Tibial artery (tissue), 4 donors: ENCODE measurements around the gene ST6GALNAC6.

Experiments
- DNase-seq, 2 donors: peaks; one replicate each; pipeline ENCODE4 v3.0.0-alpha.2; 2019
- H3K27ac ChIP-seq, 2 donors: fragments of 200-600 bp; sonication (generic) in 1 of 2; 1 replicate in 1 of 2; 2 replicates in 1 of 2; pipeline ENCODE4 v1.5.1; 2018 to 2019; ENCODE audit warnings: mild to moderate bottlenecking in 1 of 2
- H3K27me3 ChIP-seq, 2 donors: fragments of 200-600 bp; sonication (generic) in 1 of 2; one replicate each; pipeline versions ENCODE4 v1.5.1 to v1.6.0; 2016 to 2019
- H3K36me3 ChIP-seq, 3 donors: fragments of 200-600 bp; sonication (generic) in 2 of 3; one replicate each; pipeline ENCODE4 v1.5.1; 2016 to 2019; ENCODE audit warnings: mild to moderate bottlenecking in 2 of 3
- H3K4me1 ChIP-seq, 4 donors: fragments of 200-600 bp; sonication (generic) in 2 of 4; 1 replicate in 3 of 4; 2 replicates in 1 of 4; pipeline ENCODE4 v1.5.1; 2016 to 2019
- H3K4me3 ChIP-seq, 2 donors: fragments of 200-600 bp; sonication (generic) in 1 of 2; 1 replicate in 1 of 2; 2 replicates in 1 of 2; pipeline ENCODE4 v1.5.1; 2018 to 2019; ENCODE audit warnings: mild to moderate bottlenecking in 2 of 2
- H3K9me3 ChIP-seq, 3 donors: fragments of 200-600 bp; sonication (generic) in 1 of 3; one replicate each; pipeline ENCODE4 v1.5.1; 2016 to 2019
- intact Hi-C: fragments of 100-400 bp; cut with DNase I; formaldehyde crosslinking; loops from one replicate; pipeline ENCODE4 v1.15.0; 2023; ENCODE audit warnings: low total_unique reads
- TF ChIP-seq, protein P1 (sequence below), 2 experiments: fragments of 200-600 bp in 1 of 2; fragments of 450-650 bp in 1 of 2; IDR thresholded peaks; one replicate each; pipeline ENCODE4 v1.5.1; 2017 to 2019; ENCODE audit warnings: antibody characterized with exemption in 2 of 2, mild to moderate bottlenecking in 1 of 2, moderate library complexity in 1 of 2

The ST6GALNAC6 gene

DNA sequence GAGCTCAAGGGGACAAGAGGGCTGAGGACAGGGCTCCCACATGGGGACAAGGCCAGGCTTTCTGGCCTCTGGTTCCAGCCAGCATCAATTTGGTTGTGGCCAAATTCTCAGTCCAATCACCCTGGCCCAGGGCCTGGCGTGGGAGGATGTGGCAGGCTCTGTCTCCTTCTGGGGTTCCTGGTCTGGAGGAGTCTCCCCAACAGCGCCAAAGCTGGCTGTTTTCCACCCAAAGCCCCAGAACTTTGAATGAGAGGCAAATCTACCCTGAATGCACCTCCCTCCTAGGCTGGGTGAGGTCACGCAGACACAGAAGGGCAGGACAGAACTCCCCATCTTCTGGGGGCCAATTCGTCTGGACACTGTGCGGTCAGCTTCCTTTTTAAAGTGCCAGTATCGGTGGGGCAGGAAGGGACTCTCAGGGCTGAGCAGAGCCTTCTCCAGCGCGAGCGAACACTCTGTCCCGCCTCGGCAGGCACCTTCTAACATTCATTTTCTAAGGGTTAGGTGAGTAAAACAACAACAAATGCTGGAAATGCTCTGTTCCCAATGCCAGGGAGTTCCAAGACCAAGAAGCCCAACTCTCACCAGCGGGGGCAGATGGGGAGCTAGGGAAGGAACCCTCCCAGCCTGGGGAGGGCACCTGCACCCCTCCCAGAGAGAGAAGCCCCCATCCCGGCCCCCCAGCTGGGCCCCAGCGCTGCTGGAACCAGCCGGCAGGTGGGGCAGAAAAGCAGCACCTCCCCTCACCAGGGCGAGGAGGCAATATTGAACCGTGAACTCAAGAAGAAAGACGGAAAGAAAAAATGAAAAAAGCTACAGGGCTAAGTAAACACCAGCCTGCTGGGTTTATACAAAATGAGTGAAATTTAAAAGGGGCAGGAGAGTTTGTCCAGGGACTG is 41.9 kb upstream of the ST6GALNAC6 start:
- intact Hi-C loops = loop anchor here (5.0 kb wide), 2 partner anchors 36 to 176 kb away; no protein-coding TSS in a partner anchor
- TF ChIP-seq, protein P1, sequence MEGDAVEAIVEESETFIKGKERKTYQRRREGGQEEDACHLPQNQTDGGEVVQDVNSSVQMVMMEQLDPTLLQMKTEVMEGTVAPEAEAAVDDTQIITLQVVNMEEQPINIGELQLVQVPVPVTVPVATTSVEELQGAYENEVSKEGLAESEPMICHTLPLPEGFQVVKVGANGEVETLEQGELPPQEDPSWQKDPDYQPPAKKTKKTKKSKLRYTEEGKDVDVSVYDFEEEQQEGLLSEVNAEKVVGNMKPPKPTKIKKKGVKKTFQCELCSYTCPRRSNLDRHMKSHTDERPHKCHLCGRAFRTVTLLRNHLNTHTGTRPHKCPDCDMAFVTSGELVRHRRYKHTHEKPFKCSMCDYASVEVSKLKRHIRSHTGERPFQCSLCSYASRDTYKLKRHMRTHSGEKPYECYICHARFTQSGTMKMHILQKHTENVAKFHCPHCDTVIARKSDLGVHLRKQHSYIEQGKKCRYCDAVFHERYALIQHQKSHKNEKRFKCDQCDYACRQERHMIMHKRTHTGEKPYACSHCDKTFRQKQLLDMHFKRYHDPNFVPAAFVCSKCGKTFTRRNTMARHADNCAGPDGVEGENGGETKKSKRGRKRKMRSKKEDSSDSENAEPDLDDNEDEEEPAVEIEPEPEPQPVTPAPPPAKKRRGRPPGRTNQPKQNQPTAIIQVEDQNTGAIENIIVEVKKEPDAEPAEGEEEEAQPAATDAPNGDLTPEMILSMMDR (IDR thresholded peaks at IDR 0.05) = no peak
- H3K27ac ChIP-seq = no peak overlapping the region

DNA sequence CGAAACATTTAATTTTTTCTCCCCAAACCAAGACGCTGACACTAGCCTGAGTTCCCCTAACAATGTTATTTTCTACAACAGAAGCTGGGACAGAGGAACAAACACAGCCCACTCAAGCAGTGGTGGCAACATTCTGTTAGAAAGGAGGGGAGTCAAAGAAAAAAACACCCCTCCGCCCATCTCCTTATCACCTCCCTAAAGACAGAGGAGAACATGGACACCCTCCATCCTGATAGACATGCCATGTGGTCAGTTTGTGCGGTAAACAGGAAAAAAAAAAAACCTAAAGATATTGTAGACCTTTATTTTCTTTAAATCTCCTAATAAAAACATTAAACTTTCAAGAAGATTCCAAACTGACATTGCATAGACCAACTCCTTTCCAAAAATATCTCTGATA is 41.2 kb upstream of the ST6GALNAC6 start:
- TF ChIP-seq, protein P1 (IDR thresholded peaks at IDR 0.05) = no peak
- Histone ChIP-seq H3K27ac (no peak overlapping the region), H3K4me1 (peaks cover 0 to 39% (median 23%) of the 10 kb centered on the region in 4 donors), H3K27me3 (no peaks in the 10 kb centered on the region), H3K9me3 (no peaks in the 10 kb centered on the region), H3K4me3 (no peak overlapping the region), H3K36me3 (peaks cover 9 to 49% (median 13%) of the 10 kb centered on the region in 3 donors)
- intact Hi-C loops = loop anchor here (5.0 kb wide), 2 partner anchors 37 to 177 kb away; no protein-coding TSS in a partner anchor
- DNase-seq = no peak

More for the DNA sequence above, 41.9 kb upstream of the ST6GALNAC6 start:
- Histone ChIP-seq H3K27me3 (no peaks in the 10 kb centered on the region), H3K9me3 (no peaks in the 10 kb centered on the region), H3K4me3 (no peak overlapping the region), H3K4me1 (peaks cover 0 to 31% (median 16%) of the 10 kb centered on the region in 4 donors), H3K36me3 (peaks cover 9 to 48% (median 14%) of the 10 kb centered on the region in 3 donors)
- DNase-seq = no peak

DNA sequence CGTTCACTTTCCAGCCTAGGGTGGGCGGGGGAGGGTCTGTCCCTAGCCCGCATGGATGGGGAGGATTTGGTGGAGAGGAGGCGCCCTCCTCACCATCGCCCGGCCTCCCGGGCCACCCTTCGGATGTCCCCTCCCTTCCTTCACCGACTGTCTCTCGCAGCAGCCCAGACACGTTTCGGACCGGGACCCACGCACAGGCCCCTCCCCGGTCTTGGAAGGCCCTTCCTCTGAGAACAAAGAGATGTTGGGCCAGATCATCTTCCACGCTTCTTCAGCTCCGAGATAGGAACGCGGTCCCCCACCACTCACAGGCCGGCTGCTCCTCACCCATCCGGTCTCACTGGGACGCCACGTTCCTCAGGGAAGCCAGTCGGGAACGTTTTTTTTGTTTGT is 38.9 kb upstream of the ST6GALNAC6 start:
- H3K9me3 ChIP-seq = no peaks in the 10 kb centered on the region
- H3K27ac ChIP-seq = peak overlapping the region; percentile 60 to 64
- no peaks in the 10 kb centered on the region for H3K27me3 ChIP-seq
- TF ChIP-seq, protein P1 (IDR thresholded peaks at IDR 0.05) = no peak
- H3K4me3 ChIP-seq = peak overlapping the region; percentile 68 to 90
- peaks cover 0 to 35% (median 26%) of the 10 kb centered on the region in 4 donors for H3K4me1 ChIP-seq
- no peak for DNase-seq
- intact Hi-C loops = no loop called here
- H3K36me3 ChIP-seq = peaks cover 0 to 39% (median 8%) of the 10 kb centered on the region in 3 donors

DNA sequence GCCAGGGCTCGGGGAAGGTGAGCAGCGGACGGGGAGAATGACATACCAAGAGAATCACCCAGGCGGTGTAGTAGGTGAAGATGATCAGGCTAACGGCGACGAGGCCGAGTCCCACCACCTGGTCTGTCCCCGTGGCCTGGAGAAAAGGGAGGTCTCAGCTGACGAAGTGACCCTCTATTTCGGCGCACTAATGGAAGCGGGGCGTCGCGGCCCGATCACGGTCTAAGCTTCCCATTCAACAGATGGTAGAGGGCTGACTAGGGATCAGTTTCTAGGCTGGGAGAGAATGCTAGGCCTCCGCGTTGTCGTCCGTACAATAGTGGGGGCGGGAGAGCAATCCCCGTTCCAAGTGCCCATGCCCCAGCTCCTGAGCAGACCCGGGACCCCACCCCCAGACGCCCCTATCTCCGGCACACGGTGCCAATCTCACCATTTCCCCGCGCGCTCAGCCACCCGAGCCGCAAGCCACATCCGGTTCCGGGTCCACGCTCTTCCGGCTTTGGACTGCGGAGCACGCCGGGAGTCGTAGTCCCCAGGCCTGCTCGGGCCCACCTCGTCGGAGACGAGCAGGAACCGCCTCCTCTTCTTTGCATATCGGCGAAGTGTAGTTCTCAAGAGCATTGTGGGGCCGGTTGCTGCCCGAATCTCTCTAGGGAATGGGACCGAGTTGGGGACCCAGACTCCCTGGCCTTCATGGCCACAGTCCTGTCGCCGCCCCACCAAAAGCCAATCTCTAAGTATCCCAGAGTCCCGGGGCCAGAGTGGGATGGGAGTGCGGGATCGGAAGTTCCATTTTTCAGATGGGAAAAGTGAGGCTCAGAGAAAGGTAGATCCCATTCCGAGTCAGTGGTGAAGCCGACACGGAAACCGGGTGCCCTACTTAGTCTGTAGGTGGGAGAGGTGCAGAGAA is 38.2 kb upstream of the ST6GALNAC6 start, which contains the start of gene DPM2:
TSS of gene DPM2 (minus strand) at position 467 of the 910 bp plus-strand sequence. CDS start at position 433, 34 bp downstream.
- Histone ChIP-seq H3K27me3 (no peaks in the 10 kb centered on the region), H3K4me1 (peaks cover 0 to 33% (median 26%) of the 10 kb centered on the region in 4 donors), H3K36me3 (peaks cover 0 to 33% (median 8%) of the 10 kb centered on the region in 3 donors), H3K27ac (peak within 1 kb of the TSS; percentile 60 to 64), H3K9me3 (no peaks in the 10 kb centered on the region), H3K4me3 (peak within 1 kb of the TSS; percentile 68 to 90)
- peak; percentile 72 to 85 for DNase-seq
- intact Hi-C loops = no loop called here
- TF ChIP-seq, protein P1 (IDR thresholded peaks at IDR 0.05) = no peak

DNA sequence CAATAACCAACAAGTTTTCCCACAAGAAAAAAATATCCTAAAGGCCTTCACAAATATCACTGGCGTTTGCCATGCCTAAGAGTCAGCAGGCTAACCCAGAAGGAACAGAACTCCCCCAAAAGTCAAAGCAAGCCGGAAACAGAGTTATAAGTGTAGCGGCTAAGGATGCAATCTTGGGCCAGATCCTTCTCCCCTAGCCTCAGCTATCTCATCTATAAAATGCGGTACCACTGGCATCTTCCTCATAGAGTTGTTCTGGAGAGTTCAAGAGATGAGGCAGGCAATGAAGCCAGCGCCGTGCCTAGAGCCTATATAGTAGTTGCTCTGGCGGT is 37.6 kb upstream of the ST6GALNAC6 start:
- peak overlapping the region; percentile 68 to 90 for H3K4me3 ChIP-seq
- no peaks in the 10 kb centered on the region for H3K27me3 ChIP-seq
- TF ChIP-seq, protein P1 (IDR thresholded peaks at IDR 0.05) = no peak
- H3K27ac ChIP-seq = peak overlapping the region; percentile 60 to 64
- no peak for DNase-seq
- H3K9me3 ChIP-seq = no peaks in the 10 kb centered on the region
- intact Hi-C loops = no loop called here
- H3K4me1 ChIP-seq = peaks cover 0 to 30% (median 25%) of the 10 kb centered on the region in 4 donors
- peaks cover 0 to 27% (median 8%) of the 10 kb centered on the region in 3 donors for H3K36me3 ChIP-seq
